HCEC 1CT (cell line): ENCODE data around the gene ALX1.

Experiments
- DNase-seq: peaks from one replicate; pipeline ENCODE4 v3.0.0-alpha.2; 2017

ALX1 gene

DNA sequence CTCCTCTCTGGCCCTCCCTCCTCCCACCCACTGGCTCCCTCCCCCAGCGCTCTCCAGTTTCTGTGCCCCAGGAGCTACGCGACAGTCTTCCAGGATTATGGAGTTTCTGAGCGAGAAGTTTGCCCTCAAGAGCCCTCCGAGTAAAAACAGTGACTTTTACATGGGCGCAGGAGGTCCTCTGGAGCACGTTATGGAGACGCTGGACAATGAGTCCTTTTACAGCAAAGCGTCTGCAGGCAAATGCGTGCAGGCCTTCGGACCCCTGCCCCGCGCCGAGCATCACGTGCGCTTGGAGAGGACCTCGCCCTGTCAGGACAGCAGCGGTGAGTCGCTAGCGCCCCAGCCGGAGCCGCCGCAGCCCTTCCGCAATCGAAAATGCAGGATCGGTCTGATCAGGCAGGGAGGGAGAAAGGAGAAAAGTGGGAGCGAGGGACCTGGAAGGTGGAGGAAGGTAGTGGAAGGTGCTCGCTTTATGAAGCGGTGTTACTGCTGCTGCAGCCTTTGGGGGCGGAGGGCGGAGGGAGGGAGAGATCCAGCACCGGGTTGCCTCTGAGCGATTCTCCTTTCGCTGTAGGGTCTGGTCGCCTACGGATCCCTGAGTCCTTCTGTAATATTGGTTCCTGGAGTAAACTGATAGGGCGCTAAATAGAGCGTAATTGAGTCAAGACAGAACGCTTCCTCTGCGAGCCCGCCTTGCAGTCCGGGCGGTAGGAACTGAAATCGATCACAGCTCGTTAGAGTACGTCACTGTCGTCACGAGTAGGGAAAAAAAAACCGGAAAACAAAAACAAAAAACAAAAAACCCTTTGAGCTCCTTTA lies at the start of gene ALX1:
TSS of gene ALX1 (plus strand) at position 56 of the 819 bp plus-strand sequence. CDS start at position 98, 42 bp downstream.
- no peak for DNase-seq

DNA sequence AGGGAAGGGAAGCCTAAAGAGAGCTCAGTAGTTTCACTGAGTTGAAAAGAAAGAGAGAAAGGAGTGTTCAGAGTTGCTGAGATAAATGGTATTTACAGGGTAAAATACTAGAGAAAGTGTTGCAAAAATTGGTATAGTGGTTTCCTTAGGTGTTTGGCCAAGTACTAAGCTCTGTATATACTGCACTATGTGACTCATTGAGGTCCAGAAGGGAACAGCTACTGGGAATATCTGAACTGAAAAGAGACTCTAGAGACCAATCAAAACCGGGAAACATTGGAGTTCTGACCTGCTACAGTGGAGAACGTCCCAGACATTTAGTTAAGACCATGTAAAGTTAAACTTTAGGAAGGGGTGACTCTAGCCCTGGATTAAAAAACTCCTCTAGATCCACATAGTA lies 42.7 kb upstream of the ALX1 start:
- DNase-seq: no peak

DNA sequence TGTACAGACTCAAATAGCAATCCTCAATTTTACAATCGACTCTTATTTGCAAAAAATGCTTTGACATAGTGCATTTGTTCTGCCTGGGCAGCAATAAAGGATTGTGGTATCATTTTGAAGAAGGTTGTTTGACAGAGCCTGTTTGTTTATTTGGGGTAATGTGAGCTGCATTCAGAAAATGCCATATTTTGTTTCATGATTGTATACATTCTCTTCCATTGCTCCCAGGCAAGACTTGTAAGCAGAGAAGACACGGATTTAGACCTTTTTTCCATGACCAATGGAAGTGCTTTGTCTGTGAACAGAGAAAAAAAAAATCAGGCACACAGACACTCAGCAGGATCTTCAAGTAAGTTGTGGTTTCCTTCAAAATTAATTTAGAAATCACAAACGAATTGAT lies 35.5 kb upstream of the ALX1 start:
- DNase-seq: no peak

DNA sequence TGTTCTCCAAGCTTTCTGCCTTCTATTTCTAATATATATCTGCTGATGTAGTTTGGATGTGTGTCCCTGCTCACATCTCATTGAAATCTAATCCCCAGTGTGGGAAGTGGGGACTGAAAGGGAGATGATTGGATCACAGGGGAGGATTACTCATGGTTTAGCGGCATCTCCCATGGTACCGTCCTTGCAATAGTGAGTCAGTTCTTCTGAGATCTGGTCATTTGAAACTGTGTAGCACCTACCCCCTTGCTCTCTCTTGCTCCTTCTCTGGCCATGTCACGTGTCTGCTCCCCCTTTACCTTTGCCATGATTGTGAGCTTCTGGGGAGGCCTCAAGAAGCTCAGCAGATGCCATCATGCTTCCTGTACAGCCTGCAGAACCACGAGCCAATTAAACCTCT lies 26.2 kb upstream of the ALX1 start:
- peak; percentile 9 for DNase-seq

DNA sequence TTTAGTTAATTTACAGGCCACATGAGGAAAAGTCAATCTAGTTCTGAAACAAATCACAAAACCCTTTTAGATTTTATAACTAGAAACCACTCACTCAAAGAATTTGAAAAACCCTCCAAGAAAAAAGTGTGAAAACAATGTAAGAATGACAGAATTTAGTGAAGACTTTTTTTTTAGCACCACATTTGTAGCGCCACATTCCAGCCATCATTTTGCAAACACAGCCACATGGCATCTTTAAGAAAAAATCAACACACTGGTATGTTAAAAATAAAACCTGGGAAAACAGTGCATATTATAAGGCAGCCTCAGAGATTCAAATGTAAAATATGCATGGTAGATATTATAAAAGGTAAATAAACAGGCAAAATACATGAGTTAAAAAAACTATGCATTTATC lies 22.3 kb upstream of the ALX1 start:
- no peak for DNase-seq

DNA sequence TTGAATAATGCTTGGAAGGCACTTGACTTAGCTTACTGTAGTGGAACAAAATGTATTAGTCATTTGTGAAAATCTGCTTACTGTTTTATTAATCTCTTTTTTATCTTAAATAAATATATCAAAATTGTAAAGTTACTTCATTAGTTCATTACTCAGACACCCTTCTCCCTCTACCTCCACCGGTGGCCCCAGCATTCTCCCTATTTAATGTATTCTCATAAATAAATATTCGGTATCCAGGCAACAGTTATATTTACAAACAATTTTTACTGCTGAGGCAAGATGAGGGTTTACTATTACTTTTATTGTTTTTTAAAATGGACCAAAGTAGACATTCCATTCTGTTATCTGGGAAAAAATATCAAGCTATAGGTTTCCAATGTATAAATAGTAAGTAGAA lies 19.6 kb upstream of the ALX1 start:
- DNase-seq: no peak

DNA sequence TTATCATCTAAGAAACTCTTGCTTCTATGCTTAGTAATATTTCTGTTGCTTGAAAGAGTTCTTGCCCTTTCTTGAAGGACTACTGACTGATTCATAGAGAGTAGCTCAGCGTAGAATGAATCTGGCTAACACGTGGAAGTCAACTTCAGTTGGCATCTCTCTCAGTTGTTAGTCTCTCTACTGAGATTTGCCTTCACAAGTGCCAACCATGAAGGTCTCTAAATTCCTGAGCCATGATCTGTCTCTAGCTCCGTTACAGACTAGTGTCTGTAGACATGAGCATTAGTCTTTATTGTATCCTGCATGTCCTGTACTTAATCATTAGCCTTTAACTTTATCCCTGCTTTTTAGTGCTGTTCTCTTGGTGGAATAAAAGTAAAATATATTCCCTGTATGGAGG lies 19.1 kb upstream of the ALX1 start:
- DNase-seq: no peak

DNA sequence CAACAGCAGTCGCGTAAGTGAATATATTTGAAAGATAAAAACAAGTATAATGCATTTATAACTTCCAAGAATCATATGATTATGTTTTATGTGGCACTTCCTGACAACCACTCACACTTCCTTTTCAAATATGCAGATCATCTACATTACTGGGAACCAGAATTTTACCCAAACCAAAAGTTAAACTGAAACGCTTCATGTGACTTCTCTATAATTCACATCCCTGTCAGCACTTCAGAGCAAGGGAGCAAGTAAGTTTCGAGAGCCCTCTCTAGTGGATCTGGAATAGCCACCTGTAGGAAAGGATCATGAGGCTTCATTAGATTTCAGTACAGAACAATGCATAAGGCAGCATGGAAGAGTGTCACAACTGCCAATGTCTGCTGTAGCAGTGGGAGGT lies 13.7 kb upstream of the ALX1 start:
- DNase-seq: no peak

DNA sequence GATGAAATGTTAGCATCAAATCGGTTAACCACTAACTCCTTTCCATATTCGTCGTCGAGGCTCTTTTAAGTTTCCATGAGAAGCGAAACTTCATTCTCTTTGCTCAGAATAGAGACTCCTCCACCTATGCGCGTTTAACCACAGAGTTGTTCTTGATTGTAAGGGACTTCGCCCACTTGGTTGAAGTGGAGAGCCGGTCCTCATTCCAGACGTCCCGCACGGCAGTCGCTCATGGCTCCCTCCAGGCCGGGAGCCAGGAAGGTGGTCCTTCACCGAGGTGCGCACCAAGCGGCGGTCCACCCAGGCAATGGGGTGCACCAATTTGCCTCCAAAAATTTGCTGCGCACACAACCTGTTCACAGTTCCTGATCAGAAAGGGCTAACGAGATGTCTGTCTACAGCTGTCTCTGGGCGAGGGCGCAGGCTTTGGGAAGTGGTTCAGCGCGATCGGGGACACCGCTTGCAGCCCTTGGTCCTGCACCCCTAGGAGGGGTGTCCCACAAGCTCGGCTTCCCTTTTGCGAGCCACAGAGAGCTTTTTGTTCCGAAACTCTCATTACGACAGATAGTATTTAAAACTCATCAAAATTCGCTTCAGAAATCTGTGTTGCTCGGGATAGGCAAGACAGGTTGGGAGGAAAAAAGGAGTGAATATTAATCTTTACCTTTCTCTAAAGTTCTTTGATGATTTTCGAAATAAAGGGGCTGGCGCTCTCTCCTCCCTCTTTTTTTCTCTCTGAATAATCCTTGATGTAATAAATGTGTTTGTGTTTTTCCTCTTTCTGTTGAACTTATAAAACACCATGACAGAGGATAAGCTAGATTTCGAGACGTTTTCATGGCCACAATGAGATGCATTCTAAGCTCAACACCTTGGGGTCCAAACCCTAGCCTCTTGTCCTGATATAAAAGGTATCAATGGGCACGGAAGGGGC lies 6.4 kb upstream of the ALX1 start:
- no peak for DNase-seq

DNA sequence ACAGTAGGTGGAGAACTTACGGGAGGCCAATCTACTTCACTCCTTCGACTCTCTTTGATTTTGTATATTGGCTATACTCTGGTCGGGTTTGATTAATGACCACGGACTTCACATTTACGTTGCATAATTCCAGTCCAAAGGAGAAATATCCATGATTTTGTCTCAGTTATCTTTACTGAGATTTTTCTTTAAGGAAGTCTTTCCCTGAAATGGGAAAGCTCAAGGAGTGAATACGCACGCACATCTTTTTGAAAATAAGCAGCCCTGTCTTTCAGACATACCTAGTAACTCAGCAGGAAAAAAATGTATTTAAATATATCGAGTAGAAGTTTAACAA lies 5.7 kb upstream of the ALX1 start:
- no peak for DNase-seq

DNA sequence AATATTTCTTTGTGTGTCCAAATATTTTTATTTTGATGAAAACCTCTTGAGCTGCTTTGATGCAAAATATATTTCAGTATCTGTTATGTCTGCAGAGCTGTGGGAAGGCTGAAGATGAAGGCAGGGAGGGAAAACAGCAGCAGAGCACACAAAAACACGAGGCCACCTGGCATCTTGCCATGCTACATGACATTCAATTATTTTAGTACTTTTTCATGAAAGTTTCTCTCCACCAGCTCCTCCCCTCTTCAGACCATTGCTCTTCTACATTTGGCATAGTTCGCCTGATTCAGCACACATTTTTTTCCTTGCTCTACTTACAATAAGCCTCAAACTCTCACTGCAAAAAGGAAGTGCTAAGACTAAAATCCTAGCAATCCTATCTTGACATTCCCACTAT lies 4.6 kb upstream of the ALX1 start:
- no peak for DNase-seq

DNA sequence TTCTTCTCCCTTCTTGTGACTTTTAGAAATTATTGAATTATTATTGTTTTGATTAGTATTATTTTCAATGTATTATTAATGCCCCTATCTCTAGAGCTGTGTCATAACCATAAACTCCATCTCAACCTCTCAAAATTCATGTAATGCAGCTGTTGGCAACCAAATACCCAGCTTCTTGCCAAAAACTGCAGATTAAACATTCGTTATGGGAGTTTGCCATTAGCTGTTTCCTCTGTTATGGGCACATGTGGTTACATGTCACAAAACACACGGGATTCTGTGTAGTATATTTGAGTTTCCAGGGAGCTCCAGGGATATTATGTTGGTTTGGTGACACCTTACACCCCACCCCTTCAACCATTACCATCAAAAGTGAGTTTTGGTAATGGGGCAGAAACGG lies 2.8 kb upstream of the ALX1 start:
- no peak for DNase-seq

DNA sequence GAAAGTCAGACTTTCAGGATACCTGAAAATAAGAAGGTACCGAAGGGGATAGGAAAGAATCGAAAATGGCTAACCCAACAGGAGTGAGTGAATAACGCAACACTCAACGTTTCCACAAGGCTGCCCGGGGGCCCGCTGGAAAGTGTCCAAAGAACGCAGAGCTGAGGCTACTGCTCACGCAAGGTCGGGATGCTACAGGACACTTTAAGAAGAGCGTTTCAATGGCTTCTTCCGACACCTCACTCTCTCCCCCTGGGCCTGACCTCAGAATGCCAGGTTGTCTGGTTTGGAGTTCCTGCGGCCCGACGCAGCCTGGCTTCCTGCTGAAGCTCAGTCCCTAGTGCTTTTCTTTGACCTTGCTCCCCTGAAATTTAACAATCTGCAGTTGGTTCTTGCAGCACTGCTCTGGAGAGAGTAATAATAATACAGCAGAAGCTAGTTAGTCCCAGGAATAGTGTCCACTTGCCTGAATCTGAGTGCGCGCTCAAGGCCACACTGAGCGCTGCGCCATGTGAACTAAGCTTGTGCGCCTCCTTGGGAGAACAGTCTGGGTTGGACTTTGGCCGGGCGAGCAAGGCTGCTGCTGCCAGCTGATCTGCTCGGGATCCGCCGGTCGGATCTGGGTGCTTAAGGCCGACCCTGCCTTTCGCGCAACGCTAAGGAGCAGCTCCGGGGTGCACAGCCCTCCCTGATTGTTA lies 2.0 kb upstream of the ALX1 start:
- no peak for DNase-seq

DNA sequence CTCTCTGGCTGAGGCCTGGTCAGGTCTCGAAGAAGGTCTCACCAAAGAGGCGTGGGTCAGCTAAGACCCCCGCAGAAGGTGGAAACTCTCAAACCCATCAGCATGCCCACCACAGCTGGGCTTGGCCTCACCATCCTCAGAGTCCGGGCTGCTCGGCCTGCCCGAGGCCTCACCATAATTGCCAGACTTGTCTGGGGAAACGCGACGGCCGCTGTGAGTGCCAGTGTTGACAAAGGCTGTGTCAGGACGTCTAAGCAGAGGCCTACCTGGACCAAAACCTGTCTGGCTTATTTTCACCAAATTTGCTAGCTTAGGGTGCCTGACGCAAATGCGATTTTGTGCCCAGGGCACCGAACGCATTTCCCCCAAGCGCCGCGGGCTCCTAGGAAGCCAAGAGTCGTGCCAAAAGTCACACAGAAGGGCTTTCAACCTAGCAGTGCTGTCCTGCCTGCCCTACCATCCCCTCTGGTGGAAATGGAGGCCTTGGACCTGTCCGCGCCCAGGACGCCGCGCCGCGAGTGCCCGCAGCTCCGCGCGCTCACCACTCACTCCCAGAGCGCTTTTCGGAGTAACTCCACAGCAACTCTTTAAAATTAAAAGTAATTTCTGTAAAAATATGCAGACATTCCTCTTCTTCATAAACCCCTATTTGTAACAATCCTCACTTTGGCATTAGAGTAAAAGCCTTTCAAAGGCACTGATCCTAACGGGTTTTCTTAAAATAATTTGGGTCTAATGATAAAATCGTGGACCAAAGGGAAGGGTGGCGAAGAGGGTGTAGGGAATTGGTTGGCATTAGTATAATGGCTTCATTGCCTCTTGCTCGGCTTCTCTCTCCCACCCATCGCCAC lies 1.2 kb upstream of the ALX1 start:
- no peak for DNase-seq

DNA sequence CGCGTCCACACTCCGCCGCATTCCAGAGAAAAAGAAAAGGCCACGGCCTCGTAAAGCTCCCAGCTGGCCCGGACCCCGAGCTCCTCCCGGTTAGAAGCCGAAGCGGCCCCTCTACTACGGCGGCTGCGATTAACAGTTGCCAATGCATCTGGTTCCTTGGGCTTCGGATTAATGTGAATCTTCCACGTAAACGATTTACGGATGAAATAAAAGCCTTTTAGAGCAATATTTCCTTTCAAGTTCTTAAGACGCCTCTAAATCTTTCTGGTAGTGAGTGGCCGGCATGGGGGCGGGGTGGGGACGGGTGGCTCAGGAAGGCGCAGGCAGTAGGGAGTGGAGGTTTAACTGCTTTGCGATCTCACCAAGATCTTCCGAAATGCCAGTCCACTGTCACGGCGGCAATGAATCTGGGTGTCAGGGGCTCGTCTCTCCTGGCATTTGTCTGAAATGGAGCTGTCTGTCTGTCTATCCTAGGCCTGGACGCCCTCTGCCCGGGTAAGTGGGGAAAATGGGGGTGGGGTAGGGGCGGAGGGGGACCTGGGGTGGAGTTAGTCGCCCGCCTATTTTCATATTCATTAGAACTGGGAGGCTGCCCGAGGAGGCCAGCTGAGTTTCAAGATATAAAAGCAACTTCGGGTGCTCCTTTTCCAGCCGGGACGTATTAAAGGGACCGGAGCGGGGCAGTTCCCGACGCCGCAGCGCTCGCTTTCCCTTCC lies 413 bp upstream of the ALX1 start:
- DNase-seq: no peak

DNA sequence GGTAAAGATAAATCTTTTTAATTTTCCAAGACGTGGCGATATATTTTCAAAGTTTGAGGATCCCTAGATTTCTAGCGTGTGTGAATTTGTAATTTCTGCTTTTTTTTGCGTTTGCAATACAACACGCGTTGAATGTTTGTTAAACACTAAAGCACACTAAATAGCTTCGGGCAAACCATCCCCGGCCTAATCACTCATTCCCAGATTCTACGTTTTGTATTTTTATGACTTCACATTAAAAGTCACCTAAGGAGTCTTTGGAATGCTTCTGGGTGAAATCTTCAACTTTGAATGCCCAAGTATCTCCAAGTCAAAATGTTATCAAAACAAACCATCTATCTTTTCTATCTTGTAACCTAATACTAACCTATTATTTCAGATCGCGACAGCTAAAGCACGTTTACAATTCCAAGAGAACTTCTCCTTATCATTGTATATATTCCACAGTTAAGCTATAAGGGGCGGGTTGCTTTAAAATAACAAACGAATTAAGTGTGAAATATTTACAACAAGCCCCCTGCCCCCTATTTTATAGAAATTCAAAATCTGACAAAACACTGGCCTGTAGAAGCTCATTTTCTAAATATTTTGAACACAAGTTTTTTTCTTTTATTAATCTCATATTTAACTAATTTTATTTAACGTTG lies 1.1 kb downstream of the ALX1 start:
- DNase-seq: no peak

DNA sequence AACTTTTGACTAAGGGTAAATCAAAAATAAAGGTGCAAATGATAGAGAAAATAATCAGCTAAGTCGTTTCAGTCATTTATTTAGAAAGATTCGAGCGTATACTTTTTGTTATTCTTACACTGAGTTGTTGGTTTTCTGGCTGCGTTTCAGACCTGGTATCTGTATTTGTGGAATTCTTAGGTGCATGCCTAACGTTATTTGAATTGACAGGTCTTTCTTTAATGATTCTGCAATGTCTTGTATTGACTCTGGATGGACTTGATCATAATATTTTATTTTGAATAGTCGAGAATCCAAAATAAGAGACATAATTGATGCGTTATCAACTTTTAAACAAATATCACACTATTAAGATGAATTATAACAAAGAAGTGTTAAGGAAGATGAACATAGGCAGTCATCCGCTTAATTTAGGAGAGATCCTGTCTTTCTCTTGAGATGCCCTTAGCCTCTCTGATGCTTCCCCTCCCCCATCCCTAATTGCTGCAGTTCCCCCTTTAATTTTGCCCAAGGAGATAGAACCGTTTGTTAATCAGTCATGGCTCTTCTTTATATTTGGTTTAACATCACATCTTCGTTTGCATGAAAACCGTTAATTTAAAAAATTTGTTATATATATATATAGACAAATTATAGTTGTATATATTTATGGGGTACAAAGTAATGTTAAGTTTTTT lies 1.8 kb downstream of the ALX1 start:
- DNase-seq: no peak

DNA sequence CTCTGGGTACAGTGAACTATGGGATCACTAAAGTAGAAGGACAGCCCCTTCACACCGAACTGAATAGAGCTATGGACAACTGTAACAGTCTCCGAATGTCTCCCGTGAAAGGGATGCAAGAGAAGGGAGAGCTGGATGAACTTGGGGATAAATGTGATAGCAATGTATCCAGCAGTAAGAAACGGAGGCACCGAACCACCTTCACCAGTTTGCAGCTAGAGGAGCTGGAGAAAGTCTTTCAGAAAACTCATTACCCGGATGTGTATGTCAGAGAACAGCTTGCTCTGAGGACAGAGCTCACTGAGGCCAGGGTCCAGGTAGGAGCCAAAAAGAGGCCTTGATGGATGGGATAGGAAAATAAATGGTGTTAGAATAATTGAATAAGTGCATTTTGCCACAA lies 3.5 kb downstream of the ALX1 start:
- DNase-seq: no peak

DNA sequence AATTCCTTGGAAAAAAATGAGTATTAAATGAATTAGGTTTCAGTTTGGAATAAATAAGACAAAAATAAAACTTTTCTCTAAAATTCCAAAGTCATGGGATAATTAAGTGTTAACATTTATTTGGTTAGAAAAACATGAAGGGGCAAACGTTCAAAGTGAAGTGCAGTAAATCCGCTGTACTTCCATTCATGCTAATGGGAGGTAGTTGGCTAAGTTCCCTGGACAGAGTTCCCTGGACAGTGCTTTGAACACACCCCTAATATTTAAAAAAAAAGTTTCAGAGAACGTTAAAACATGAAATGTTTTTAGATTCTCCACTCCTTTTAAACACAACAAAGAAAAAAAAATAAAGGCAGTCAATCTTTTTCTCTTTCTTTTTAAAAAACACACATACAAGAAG lies 16.3 kb downstream of the ALX1 start:
- DNase-seq: no peak

DNA sequence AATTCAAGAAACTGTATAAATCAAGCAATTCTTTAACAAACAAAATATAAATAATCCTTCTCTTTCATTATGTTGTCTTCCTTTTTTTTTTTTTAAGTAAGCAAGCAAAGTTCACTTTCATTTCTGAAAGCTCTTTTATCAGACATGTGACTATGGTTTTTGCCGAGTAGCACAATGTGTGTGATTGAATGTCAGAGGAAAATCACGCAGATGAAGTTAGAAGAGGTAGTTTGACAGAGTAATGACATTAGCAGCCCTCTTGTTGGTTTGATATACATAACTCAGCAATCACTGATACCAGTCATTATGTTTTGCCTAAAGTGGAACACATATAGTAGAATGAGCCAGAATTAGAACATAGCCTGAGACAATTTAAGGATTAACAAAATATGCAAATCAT lies 19.0 kb downstream of the ALX1 start:
- DNase-seq: no peak

DNA sequence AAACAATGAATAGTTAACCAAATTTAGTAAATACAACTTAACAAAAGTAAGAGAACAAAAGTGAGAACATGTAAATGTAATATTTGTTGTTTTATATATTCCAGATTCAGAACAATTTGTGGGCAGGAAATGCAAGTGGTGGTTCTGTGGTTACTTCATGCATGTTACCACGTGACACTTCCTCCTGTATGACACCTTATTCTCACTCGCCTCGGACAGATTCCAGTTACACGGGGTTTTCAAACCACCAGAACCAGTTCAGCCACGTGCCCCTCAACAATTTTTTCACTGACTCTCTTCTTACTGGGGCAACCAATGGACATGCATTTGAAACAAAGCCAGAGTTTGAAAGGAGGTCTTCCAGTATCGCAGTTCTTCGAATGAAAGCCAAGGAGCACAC lies 21.0 kb downstream of the ALX1 start:
- no peak for DNase-seq
